GM19240 (cell line): Measurements from ENCODE around the gene PADI2.
A peak's percentile ranks its signal among the peaks of the same experiment; 100 is the strongest.

Experiments
- DNase-seq: peaks from one replicate; pipeline ENCODE4 v3.0.0; 2011; ENCODE audit warnings: low spot score; ENCODE audit not compliant: insufficient read length

PADI2 gene

GRCh38 chr1:17140279-17140678 lies 21.0 kb upstream of the PADI2 start:
- no peak for DNase-seq

DNA sequence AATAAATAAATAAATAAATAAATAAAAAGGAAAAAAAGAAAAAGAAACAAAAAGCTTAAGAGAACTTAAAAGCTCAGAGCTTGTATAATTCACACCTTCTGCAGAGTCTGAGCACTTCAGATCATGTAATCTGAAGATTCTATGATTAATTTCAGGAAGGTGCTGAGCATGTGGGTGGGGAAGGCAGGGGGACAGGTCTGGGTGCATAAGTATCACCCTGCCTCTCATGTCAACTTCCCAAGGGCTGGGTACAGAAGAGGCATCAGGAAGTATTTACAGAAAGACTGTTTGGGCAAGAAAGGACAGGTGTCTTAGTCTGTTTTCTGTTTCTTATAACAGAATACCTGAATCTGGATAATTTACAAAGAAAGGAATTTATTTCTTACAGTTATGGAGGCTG lies 20.4 kb upstream of the PADI2 start:
- no peak for DNase-seq

GRCh38 chr1:17137441-17137840 lies 18.2 kb upstream of the PADI2 start:
- no peak for DNase-seq

- no peak for DNase-seq
Measured at GRCh38 chr1:17136936-17137335, 17.7 kb upstream of the PADI2 start.

- no peak for DNase-seq
Measured at GRCh38 chr1:17136145-17136544, 16.9 kb upstream of the PADI2 start.

GRCh38 chr1:17135530-17135929 lies 16.3 kb upstream of the PADI2 start:
- no peak for DNase-seq

DNA sequence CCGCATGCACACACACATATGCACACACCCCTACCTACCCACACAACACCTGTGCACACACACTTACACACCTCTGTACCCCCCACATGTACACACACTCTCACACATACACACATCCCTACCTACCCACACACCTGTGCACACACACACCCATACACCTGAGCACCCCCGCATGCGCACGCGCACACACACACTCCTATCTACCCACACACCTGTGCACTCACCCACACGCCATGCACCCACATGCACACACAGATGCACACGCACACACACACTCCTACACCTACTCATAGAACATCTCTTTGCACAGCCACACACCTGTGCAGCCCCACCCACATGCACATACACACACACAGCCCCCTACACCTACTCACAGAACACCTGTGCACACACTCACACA lies 15.5 kb upstream of the PADI2 start:
- DNase-seq: no peak

DNA sequence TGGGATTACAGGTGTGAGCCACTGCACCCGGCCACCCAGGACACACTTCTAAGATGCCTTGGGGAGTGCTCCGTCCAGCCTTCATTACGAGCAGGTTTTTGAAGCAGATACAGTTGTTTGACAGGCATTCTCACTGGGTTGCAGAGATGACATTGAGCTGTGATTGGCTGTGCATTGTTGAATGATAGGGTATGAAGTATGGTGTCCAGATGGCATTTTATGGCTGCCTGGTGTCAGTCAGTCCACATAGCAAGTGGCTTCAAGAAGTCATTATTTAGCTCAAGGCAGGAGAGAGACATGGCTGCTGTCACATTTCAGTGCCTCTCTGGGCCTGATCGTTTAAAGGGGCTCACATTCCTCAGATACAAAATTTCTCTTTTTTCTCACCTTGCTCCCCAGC lies 14.8 kb upstream of the PADI2 start:
- no peak for DNase-seq

GRCh38 chr1:17130138-17130635 lies 10.9 kb upstream of the PADI2 start:
- no peak for DNase-seq

GRCh38 chr1:17128361-17128760 lies 9.1 kb upstream of the PADI2 start:
- DNase-seq: no peak

DNA sequence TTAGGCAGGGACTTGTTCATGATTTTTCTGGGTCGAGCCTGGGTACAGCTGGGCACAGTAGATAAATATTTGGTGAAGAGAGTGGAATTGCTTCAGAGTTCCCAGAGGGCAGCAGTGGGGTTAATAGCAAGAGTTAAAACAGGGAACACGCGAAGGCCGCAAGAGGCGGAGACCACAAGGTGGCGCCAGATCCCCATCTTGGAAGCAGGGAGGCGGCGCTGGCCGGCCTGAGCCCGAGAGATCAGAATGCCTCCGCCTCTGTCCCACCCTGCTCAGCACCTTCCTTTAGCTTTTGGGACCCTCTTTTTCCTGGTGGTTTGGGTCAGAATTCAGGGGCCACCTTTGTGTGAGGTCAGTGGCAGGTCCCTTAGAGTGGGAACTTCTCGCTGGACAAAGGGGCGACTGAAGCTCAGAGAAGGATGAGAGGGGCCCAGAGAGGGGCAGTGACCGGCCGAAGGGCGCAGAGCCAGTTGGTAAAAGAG lies 6.5 kb upstream of the PADI2 start:
- peak; percentile 87 for DNase-seq

DNA sequence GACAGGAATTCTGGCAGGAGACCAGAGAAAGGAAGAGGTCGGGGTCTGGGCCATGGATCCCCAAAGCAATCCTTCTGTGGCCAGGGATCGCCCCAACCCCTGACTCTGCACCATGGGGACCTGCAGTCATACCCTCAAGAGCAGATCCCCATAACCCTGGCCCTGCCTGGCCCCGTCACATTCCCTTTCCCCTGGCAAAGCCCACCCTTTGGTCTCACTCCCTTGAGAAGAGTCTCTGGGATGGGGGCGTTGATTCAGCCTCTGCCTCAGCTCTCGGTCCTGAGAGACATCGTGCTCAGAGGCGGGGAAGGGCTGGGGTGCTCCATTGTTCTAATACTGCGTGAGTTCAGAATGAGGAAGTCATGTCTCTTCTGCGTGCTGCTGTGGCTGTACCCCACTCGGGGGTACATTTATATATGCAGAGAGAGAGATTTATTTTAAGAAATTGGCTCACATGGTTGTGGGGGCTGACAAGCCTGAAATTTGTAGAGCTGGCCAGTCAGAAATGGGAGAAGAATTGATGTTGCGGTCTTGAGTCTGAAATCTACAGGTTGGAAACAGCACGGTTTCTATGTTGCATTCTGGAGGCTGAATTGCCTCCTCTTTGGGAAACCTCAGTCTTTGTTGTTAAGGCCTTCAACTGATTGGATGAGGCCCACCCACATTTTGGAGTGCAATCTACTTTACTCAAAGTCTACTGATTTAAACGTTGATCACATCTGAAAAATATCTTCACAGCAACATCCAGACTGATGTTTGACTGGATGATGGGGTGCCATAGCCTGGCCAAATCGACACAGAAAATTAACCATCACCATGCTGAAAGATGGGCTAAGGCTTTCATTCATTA lies 4.2 kb upstream of the PADI2 start:
- no peak for DNase-seq

GRCh38 chr1:17122521-17123164 lies 3.4 kb upstream of the PADI2 start:
- DNase-seq: no peak

DNA sequence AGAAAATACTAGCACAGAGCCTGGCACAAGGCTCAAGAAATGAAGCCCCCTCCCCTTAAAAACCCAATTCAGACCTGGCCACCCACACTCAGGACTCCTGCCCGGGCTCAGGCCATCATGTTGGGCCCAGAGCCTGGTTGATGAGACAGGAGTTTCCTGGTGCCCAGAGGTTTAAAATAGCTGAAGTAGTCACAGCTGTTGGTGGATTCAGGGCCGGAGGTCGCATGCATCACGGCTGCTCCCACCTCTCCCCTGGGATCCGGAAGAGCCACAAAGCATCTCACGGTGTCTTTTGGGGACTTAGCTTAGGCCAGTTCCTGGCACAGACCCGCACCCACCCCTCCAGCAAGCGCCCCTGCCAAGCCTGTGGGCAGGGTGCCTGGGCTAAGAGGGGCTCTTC lies 2.6 kb upstream of the PADI2 start:
- no peak for DNase-seq

DNA sequence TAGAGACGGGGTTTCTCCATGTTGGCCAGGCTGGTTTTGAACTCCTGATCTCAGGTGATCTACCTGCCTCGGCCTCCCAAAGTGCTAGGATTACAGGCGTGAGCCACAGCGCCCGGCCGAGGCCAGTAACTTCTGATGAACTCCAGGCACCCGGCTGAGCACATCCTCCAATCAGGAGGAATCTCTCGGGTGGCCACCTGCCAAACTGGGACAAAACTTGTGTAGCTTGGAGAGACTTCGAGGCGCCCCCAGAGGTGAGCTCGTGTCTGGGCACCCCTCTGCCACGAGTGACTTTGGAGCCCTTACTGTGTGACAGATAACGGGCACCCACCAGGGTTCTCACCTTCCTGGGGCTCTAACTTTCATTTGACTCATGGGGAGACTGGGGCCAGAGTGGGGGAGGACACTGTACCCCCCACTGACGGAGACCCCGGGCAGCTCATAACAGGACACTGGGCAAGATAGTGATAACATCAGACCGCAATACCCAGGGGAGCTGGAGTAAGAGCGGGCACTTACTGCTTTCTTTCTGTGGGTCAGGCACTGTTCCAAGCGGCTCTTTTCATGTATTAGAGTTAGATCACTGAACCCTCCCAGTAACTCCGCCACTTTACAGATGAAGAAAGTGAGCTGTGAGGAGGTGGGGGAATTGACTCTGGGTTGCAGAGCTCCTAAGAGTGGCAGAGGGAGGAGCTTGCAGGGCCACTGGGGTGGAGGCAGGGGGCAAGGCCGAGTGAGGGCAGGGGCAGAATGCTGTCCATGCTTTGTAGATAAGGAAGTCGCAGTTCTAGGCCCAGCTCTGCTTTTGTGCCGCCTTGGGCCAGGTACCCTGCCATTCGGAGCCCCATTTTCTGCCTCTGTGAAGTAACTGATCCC lies 1.9 kb upstream of the PADI2 start:
- no peak for DNase-seq

GRCh38 chr1:17120481-17120877 lies 1.2 kb upstream of the PADI2 start:
- no peak for DNase-seq

DNA sequence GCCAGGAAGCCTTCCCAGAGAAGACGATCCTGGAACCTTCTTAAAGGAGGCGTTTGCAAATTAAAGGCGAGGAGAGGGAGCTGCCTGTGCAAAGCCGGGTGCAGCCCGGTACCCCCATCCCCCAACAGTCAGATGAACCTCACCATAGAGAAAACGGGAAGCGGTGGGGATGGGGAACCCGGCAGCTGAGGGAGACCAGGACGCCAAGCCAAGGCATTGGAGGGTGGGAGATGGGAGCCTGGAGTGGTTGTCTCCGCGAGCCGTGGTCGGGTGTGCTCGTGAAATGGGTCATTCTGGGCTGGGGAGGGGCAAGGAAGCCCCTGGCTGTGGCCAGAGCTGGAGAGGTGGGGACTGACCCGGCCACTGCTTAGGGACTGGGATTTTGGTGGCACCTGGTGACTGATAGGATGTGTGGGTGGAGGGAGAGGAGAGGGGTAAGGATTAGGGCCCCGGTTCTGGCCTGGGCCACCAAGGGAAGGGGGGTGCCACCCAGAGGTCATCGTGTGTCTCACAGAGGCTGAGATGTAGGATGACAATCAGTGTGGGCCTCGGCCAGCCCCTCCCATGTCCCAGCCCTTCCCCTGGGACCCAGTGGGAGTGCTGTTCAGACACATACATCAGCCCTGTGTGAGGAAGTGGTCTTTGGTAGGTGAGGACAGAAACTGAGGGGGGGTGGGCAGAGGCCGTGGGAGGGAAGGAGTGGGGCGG lies 676 bp upstream of the PADI2 start:
- DNase-seq: no peak

GRCh38 chr1:17118706-17119075 lies 560 bp downstream of the PADI2 start:
- no peak for DNase-seq

- DNase-seq: no peak
Measured at GRCh38 chr1:17118268-17118667, 983 bp downstream of the PADI2 start.

- DNase-seq: no peak
Measured at GRCh38 chr1:17117451-17118265, 1.6 kb downstream of the PADI2 start.
